Muscle of leg (tissue), 11 donors: ENCODE measurements around the gene CAMKK1. TPM values are rescaled to one million over a fixed set of nuclear protein-coding genes. Genes with fewer than 3 reads are reported as not detected.

ENCODE experiments used
- DNase-seq: peaks from one replicate; pipeline ENCODE4 v3.0.0; 2013
- H3K27ac ChIP-seq: one replicate; pipeline ENCODE4 v1.5.1; 2013; ENCODE audit warnings: mild to moderate bottlenecking, low read length, control low read depth
- H3K27me3 ChIP-seq: one replicate; pipeline ENCODE4 v1.6.1; 2013; ENCODE audit warnings: low read length; ENCODE audit not compliant: control insufficient read depth, insufficient read depth
- H3K36me3 ChIP-seq: one replicate; pipeline ENCODE4 v1.6.1; 2013; ENCODE audit warnings: low read length; ENCODE audit not compliant: control insufficient read depth, insufficient read depth
- H3K4me1 ChIP-seq: one replicate; pipeline ENCODE4 v1.6.1; 2013; ENCODE audit warnings: low read length; ENCODE audit not compliant: control insufficient read depth, insufficient read depth
- H3K4me3 ChIP-seq: one replicate; pipeline ENCODE4 v1.5.1; 2013; ENCODE audit warnings: low read length, control low read depth
- H3K9me3 ChIP-seq: replicated peaks from 2 replicates; pipeline ENCODE4 v1.6.1; 2013; ENCODE audit warnings: low read depth, low read length; ENCODE audit not compliant: control insufficient read depth
- WGBS: methylation state at CpG from one replicate; pipeline ENCODE4 v1.1.5; 2013; ENCODE audit warnings: missing lambda C conversion rate; ENCODE audit not compliant: insufficient coverage; 5-methylcytosine and 5-hydroxymethylcytosine counted together
- polyA plus RNA-seq, 8 donors: library from polyadenylated mRNA; unstranded; fragments of 120-200 nt; gene quantifications; one replicate each; pipeline versions ENCODE4 v1.2.1 to v1.2.3, GENCODE V29; 2013; ENCODE audit warnings: inconsistent platforms in 1 of 8, low replicate concordance in 1 of 8; ENCODE audit not compliant: insufficient read length in 8 of 8, insufficient read depth in 1 of 8
- total RNA-seq: library from RNA; stranded (reverse); fragments of 120-200 nt; gene quantifications from one replicate; pipeline ENCODE4 v1.2.4, GENCODE V29; 2013

Gene CAMKK1
- total and polyA plus RNA-seq, 9 donors, result 5.9 to 9.5 (median 7.6) TPM

GRCh38 chr17:3926860-3927627, 34.2 kb upstream of the CAMKK1 start:
- H3K9me3 ChIP-seq, result no peaks in the 10 kb centered on the region
- H3K4me1 ChIP-seq, result peaks cover 46% of the 10 kb centered on the region
- DNase-seq, result no peak
- H3K27ac ChIP-seq, result peak overlapping the region; percentile 59
- WGBS, result 63% methylated on average over 10 of the region's 16 CpGs
- no peaks in the 10 kb centered on the region for H3K36me3 ChIP-seq
- H3K4me3 ChIP-seq, result no peak overlapping the region
- H3K27me3 ChIP-seq, result no peaks in the 10 kb centered on the region

GRCh38 chr17:3925684-3926485, 33.0 kb upstream of the CAMKK1 start:
- no peaks in the 10 kb centered on the region for H3K9me3 ChIP-seq
- no peak overlapping the region for H3K27ac ChIP-seq
- WGBS, result 71% methylated on average over 11 of the region's 17 CpGs
- peaks cover 46% of the 10 kb centered on the region for H3K4me1 ChIP-seq
- no peaks in the 10 kb centered on the region for H3K27me3 ChIP-seq
- H3K4me3 ChIP-seq, result no peak overlapping the region
- DNase-seq, result no peak
- H3K36me3 ChIP-seq, result no peaks in the 10 kb centered on the region

GRCh38 chr17:3924512-3925350, 31.9 kb upstream of the CAMKK1 start:
- H3K4me1 ChIP-seq, result peaks cover 46% of the 10 kb centered on the region
- no peak for DNase-seq
- H3K4me3 ChIP-seq, result no peak overlapping the region
- no peak overlapping the region for H3K27ac ChIP-seq
- no peaks in the 10 kb centered on the region for H3K9me3 ChIP-seq
- no peaks in the 10 kb centered on the region for H3K36me3 ChIP-seq
- H3K27me3 ChIP-seq, result no peaks in the 10 kb centered on the region
- WGBS, result 43% methylated on average over 32 of the region's 40 CpGs

GRCh38 chr17:3923466-3924190, 30.8 kb upstream of the CAMKK1 start:
- 96% methylated on average over 10 of the region's 18 CpGs for WGBS
- no peaks in the 10 kb centered on the region for H3K27me3 ChIP-seq
- H3K9me3 ChIP-seq, result no peaks in the 10 kb centered on the region
- no peaks in the 10 kb centered on the region for H3K36me3 ChIP-seq
- H3K4me1 ChIP-seq, result peaks cover 48% of the 10 kb centered on the region
- DNase-seq, result no peak
- H3K27ac ChIP-seq, result no peak overlapping the region
- H3K4me3 ChIP-seq, result no peak overlapping the region

GRCh38 chr17:3922765-3923164, 29.9 kb upstream of the CAMKK1 start:
- peaks cover 43% of the 10 kb centered on the region for H3K4me1 ChIP-seq
- no peak overlapping the region for H3K4me3 ChIP-seq
- WGBS, result 89% methylated on average over 7 of the region's 7 CpGs
- H3K27ac ChIP-seq, result no peak overlapping the region
- H3K27me3 ChIP-seq, result no peaks in the 10 kb centered on the region
- H3K9me3 ChIP-seq, result no peaks in the 10 kb centered on the region
- H3K36me3 ChIP-seq, result no peaks in the 10 kb centered on the region
- DNase-seq, result no peak

- no peaks in the 10 kb centered on the region for H3K27me3 ChIP-seq
- no peak overlapping the region for H3K4me3 ChIP-seq
- H3K4me1 ChIP-seq, result peaks cover 43% of the 10 kb centered on the region
- H3K36me3 ChIP-seq, result no peaks in the 10 kb centered on the region
- DNase-seq, result no peak
- H3K27ac ChIP-seq, result no peak overlapping the region
- no peaks in the 10 kb centered on the region for H3K9me3 ChIP-seq
- WGBS, result 59% methylated on average over 24 of the region's 27 CpGs
Observed at GRCh38 chr17:3921502-3922319, 28.9 kb upstream of the CAMKK1 start.

- WGBS, result 70% methylated on average over 15 of the region's 16 CpGs
- Histone ChIP-seq H3K27ac (no peak overlapping the region), H3K9me3 (no peaks in the 10 kb centered on the region), H3K27me3 (no peaks in the 10 kb centered on the region), H3K36me3 (no peaks in the 10 kb centered on the region), H3K4me3 (no peak overlapping the region), H3K4me1 (peaks cover 48% of the 10 kb centered on the region)
- no peak for DNase-seq
Observed at GRCh38 chr17:3921006-3921405, 28.2 kb upstream of the CAMKK1 start.

- DNase-seq, result no peak
- Histone ChIP-seq H3K36me3 (no peaks in the 10 kb centered on the region), H3K27me3 (no peaks in the 10 kb centered on the region)
Observed at GRCh38 chr17:3919123-3919624, 26.3 kb upstream of the CAMKK1 start.

More at GRCh38 chr17:3919123-3919624, 26.3 kb upstream of the CAMKK1 start:
- Histone ChIP-seq H3K4me3 (no peak overlapping the region), H3K27ac (no peak overlapping the region), H3K9me3 (no peaks in the 10 kb centered on the region), H3K4me1 (peaks cover 47% of the 10 kb centered on the region)
- 85% methylated on average over 22 of the region's 22 CpGs for WGBS
